Mesothelial cell of epicardium (in vitro differentiated cells): Measurements from ENCODE around the gene CEMIP2. TPM values are rescaled to one million over a fixed set of nuclear protein-coding genes. Genes with fewer than 3 reads are reported as not detected.

Experiments used
- DNase-seq, 2 experiments: peaks; one replicate each; pipeline ENCODE4 v3.0.0; 2021; ENCODE audit warnings: low spot score in 2 of 2; ENCODE audit not compliant: unreplicated experiment in 2 of 2
- H3K27ac Mint-ChIP-seq: 2 replicates; pipeline ENCODE4 v1.8.0; 2021; ENCODE audit warnings: mixed read lengths
- H3K27me3 Mint-ChIP-seq: 2 replicates; pipeline ENCODE4 v1.8.0; 2021; ENCODE audit warnings: low read depth, mixed read lengths
- H3K36me3 Mint-ChIP-seq: 2 replicates; pipeline ENCODE4 v1.8.0; 2021; ENCODE audit warnings: mixed read lengths
- H3K4me1 Mint-ChIP-seq: 2 replicates; pipeline ENCODE4 v1.8.0; 2021; ENCODE audit warnings: mixed read lengths
- H3K4me3 Mint-ChIP-seq: 2 replicates; pipeline ENCODE4 v1.8.0; 2021; ENCODE audit warnings: mild to moderate bottlenecking, moderate library complexity, mixed read lengths
- H3K9me3 Mint-ChIP-seq: 2 replicates; pipeline ENCODE4 v1.8.0; 2021; ENCODE audit warnings: mixed read lengths
- total RNA-seq: library from RNA; stranded (reverse); gene quantifications from 3 replicates; pipeline ENCODE4 v1.2.1, GENCODE V29; 2021
- TF ChIP-seq, protein P1 (sequence below): fragments of 200-600 bp; sonication (generic); IDR thresholded peaks from one replicate; pipeline ENCODE4 v1.5.0; 2021; ENCODE audit warnings: antibody characterized with exemption; ENCODE audit not compliant: unreplicated experiment

The CEMIP2 gene
- total RNA-seq, 1 donor from 2014 or later, result 122 TPM

DNA sequence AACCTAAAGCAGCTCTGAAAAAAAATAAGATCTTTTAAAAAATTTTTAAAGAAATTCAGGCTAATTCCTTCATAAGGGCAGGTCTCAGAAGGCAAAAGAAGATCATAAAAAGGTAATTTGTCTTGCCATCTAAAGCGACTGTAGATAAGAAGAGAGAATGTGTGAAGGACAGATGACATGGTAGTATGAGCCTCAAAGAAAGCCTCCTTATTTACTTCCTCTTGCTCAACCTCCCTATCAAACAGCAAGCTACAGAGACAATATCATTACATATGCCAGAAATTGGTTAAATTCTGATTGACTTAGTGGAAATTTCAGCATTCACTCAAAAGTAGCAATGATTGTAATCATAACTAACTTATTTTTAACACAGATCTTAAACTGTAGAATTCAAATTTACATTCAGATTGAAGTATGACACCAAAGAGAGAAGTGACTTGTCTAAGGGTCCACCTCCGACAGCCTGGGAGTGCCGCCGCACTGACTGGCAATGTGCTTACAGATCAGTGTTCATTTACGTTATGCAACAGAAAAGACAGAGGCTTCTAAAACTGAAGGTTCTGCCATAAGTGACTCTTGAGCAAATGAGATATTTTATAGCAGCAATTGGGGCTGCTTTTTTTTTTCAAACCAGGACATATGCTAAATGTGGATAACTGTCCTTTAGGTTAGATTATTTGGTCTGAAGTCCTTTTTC lies 132.0 kb downstream of the CEMIP2 start:
- TF ChIP-seq, protein P1, sequence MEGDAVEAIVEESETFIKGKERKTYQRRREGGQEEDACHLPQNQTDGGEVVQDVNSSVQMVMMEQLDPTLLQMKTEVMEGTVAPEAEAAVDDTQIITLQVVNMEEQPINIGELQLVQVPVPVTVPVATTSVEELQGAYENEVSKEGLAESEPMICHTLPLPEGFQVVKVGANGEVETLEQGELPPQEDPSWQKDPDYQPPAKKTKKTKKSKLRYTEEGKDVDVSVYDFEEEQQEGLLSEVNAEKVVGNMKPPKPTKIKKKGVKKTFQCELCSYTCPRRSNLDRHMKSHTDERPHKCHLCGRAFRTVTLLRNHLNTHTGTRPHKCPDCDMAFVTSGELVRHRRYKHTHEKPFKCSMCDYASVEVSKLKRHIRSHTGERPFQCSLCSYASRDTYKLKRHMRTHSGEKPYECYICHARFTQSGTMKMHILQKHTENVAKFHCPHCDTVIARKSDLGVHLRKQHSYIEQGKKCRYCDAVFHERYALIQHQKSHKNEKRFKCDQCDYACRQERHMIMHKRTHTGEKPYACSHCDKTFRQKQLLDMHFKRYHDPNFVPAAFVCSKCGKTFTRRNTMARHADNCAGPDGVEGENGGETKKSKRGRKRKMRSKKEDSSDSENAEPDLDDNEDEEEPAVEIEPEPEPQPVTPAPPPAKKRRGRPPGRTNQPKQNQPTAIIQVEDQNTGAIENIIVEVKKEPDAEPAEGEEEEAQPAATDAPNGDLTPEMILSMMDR, result no peak
- Mint-ChIP-seq H3K36me3 (no peaks in the 10 kb centered on the region), H3K9me3 (peaks cover 7% of the 10 kb centered on the region), H3K27ac (no peak overlapping the region), H3K27me3 (no peaks in the 10 kb centered on the region), H3K4me3 (no peak overlapping the region), H3K4me1 (peaks cover 20% of the 10 kb centered on the region)
- DNase-seq, result no peak

DNA sequence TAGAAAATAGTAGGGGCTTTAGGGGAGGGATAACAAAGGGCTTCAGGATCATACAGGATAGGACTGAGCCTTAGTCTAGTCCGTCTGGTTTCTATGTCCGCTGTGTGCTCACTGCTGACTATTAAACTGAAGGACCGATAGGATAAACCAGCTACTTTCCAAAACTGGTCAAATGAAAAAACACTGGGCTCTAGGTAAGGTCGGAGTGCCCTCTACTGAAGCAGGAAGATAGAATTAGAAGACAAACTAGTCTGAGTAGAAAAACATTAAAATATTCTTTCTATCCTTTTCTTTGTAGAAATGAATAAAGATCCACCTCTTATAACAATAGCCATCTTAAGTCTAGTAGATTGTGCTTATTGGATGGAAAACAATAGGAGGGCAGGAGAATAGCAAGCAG lies 133.6 kb downstream of the CEMIP2 start:
- TF ChIP-seq, protein P1, result no peak
- Mint-ChIP-seq H3K27me3 (no peaks in the 10 kb centered on the region), H3K4me1 (peaks cover 23% of the 10 kb centered on the region), H3K9me3 (peaks cover 7% of the 10 kb centered on the region), H3K27ac (no peak overlapping the region), H3K36me3 (no peaks in the 10 kb centered on the region), H3K4me3 (no peak overlapping the region)
- no peak for DNase-seq

Other genes starting within 250 kb of the CEMIP2 start
- 27.0 to 30.3 TPM (median 27.8 TPM) in 3 replicates for gene ABHD17B, start 142.7 kb upstream of the CEMIP2 start, total RNA-seq
- gene C9orf85, start 143.1 kb upstream of the CEMIP2 start, total RNA-seq, result 13.6 to 15.9 TPM (median 15.2 TPM) in 3 replicates